Activated CD4-positive, CD25-positive, alpha-beta regulatory T cell treated with anti-CD3 and anti-CD28 coated beads, Interleukin-2, amount 50 U/mL, for 24 hours (primary cell): ENCODE data around the gene BLOC1S4.

Experiments
- ATAC-seq, 2 donors: fragments of 150-1000 bp; cut with Tn5 transposase; one replicate each; pipeline ENCODE4 v1.10.0; 2021; ENCODE audit warnings: mild to moderate bottlenecking in 1 of 2, moderate library complexity in 1 of 2

The BLOC1S4 gene

GRCh38 chr4:6692806-6693205, 23.2 kb upstream of the BLOC1S4 start:
- ATAC-seq = no peak

DNA sequence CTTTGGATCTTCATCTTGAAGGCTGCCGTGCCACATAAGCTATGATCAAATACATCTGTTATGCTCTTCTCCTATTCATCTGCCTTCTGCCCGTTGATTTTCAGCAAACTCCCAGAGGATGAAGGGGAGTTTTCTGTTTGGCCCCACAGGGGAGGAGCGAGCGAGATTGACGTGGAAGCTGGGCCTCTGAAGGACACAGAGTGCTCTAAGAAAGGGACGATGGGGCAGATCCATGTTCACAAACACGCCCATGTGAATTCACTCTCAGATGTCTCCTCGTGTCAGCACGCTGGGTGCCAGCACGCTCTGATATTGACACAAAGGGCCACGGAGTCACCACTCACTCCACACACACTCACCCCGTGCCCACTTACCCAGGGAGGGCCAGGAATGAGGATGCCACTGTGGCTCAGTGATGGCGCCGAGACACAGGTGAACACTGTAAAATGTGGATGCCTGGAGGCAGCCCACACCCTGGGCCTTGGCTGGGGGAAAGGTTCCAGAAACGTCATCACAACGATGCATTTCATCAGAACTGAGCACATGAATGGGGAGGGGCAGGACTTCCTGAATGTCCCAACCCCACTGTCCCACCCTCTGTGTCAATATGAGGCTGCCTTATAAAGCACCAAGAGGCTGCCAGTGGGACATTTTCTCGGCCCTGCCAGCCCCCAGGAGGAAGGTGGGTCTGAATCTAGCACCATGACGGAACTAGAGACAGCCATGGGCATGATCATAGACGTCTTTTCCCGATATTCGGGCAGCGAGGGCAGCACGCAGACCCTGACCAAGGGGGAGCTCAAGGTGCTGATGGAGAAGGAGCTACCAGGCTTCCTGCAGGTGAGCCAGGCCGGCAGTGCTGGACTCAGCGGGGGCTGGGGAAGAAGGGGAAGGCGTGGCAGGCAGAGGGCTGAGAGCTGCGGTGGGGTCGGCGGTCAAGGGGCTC, 22.5 kb upstream of the BLOC1S4 start, which contains the start of gene S100P:
S100P (plus strand) TSS at position 648 of the 946 bp plus-strand sequence; CDS start at position 703, 55 bp downstream.
- no peak for ATAC-seq

GRCh38 chr4:6694177-6694901, 21.6 kb upstream of the BLOC1S4 start:
- ATAC-seq = no peak

DNA sequence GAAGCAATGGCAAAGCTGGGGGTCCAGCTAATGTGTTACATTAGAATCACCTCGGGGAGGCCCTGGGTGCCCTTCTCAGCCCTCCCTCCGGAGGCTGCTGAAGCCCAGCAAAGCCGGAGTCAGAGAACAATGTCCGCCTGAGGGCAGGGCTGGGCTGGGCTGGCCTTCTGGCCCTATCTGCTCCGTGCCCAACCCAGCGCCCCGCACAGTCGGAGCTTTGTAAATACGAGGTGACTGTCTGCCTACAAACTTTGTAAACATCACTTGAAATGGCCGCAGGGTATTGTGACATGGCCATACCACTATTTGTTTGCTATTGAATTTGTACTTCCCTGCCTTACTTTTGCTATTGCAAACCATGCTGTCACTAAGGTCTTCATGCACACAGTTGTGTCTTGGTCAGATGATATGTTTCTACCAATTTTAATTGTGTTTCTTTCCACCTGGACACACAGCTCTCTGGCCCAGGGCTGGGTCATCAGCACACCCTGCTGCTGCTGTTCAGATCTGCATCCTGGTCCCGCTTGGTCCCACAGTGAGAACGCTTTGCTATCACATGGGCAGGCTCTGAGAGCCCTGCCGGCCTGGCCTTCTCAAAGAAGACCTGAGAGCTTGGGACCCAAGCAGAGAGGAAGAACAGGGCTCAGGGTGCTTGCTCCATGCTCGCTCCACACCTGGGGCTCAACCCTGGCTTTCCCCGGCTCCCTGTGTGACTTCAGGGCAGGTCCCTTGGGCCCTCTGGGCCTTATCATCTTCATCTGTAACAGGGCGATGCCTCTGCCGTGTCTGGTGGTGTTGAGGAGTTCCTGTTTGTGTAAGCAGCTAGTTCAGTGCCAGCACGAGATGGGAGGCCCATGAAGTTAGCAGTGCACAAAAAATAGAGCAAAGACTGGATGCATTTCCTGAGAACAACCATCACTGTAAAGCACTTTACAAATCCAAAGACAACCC, 20.0 kb upstream of the BLOC1S4 start:
- ATAC-seq = peak; percentile 64 to 68

DNA sequence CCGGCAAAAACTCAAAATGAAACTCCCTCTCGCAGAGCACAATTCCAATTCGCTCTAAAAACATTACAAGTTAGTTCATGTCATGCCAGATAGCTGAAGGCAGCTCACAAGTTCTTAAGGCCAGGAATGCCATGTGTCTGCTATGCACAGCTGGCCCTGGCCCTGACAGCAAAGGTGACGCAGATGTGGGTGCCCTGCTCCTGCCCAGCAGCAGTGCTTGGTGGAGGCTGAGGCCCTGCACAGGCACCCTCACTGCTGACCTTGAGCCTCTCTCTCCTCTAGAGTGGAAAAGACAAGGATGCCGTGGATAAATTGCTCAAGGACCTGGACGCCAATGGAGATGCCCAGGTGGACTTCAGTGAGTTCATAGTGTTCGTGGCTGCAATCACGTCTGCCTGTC, 19.4 kb upstream of the BLOC1S4 start:
- peak; percentile 54 to 59 for ATAC-seq

DNA sequence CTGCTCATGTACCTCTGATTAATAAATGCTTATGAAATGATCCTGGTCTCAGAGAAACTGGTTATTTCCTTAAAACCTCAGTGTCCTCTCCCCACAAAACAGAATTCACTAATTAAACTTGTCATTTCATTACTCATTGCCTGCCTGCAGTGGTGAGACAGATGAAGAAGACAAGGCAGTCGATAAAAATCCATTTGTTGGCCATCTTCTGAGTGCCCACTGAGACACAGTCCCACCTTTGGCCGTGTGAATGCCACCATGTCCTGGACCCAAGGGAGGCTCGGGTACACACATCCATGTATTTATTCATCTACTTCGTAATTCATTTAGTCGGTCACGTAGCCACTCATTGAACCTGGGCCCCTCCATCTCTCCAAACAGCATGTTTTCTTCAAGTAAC, 18.8 kb upstream of the BLOC1S4 start:
- ATAC-seq = no peak

GRCh38 chr4:6699388-6699787, 16.6 kb upstream of the BLOC1S4 start:
- ATAC-seq = no peak

- ATAC-seq = no peak
Observed at GRCh38 chr4:6699903-6700302, 16.1 kb upstream of the BLOC1S4 start.

DNA sequence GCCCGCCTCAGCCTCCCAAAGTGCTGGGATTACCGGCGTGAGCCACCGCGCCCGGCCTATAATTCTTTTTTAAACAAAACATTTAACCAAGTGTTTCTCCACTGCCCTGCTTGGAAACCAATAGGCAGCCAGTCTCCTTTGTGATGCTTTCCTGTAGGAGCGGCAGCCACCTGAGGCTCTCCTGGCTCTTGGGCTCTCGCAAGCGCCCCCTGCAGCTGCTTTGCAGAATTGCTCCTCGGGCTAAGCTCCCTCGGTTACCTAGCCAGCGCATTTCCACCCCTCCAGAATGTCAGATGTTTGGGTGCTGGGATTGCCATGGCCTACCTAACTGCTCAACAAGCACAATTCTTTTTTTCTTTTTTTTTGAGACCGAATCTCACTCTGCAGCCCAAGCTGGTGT, 14.6 kb upstream of the BLOC1S4 start:
- no peak for ATAC-seq

DNA sequence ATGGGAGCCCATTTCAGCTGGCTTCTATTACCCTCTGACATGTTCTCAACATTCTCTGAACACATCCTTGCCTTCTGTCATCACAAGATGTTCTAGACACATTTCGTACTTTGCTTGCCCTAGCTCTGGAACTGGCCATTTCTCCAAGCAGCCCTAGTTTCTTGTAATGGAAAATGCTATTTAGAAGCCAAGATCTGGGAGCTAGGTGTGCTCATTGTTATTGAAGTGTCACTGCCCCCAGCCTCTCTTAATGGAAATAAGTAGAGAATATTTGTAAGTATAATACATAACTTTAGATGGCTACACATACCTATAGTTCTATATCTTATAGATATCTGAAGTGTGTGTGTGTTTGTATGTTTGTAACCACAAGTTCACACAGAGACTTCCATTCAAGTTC, 13.2 kb upstream of the BLOC1S4 start:
- ATAC-seq = no peak

DNA sequence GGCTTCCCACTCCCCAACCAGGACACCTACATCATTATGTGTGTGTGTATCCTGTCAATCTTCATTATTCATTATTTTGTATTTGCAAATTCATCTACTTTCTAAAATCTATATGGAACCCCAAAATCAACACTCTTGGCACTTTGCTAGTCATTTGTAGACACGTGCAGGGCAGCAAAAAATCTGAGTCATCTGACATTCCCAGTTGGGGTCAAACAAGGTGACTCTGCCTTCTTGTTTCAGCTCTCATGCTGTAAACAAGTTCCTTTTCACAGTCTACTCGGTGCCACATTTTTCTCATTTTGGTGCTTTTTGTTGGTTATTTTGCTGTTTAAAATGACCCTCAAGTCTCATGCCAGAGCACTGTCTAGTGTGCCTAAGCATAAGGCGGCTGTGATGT, 12.2 kb upstream of the BLOC1S4 start:
- peak in 1 of 2 donors; percentile 42 for ATAC-seq

DNA sequence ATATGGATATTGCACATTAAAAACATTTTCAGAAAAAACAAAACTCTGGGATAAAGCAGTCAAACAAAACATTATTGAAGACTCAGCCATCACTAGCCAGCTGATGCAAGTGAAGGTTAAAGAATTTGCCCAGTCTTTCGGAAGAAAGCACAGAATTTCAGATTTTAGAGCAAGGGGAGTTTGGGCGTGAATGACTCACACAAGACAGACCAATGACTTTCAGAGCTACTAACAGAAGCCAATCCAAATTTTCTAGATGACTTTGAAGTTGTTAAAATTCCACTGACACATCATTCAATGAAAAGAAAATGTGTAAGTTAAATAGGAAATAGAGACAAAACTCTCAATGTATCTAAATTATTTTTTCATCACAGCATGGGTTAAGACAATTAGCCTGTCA, 10.3 kb upstream of the BLOC1S4 start:
- ATAC-seq = peak; percentile 19 to 33

DNA sequence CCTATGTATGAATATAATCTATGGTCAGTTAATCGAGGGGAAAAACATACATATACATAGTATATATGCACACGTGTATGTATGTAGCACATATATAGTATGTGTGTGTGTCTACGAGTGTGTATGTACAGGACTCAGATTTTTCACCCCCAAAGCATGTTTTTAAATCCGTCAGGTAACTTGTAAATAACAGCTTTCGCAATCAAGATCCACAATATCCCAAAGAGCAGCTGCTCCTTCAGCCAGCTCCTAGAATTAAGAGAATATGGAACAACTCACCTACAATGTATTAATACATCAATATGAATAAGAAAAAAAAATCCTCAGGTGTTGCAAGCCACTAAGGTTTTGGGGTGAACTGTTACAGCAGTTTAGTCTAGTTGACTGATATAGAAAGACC, 9.8 kb upstream of the BLOC1S4 start:
- no peak for ATAC-seq

DNA sequence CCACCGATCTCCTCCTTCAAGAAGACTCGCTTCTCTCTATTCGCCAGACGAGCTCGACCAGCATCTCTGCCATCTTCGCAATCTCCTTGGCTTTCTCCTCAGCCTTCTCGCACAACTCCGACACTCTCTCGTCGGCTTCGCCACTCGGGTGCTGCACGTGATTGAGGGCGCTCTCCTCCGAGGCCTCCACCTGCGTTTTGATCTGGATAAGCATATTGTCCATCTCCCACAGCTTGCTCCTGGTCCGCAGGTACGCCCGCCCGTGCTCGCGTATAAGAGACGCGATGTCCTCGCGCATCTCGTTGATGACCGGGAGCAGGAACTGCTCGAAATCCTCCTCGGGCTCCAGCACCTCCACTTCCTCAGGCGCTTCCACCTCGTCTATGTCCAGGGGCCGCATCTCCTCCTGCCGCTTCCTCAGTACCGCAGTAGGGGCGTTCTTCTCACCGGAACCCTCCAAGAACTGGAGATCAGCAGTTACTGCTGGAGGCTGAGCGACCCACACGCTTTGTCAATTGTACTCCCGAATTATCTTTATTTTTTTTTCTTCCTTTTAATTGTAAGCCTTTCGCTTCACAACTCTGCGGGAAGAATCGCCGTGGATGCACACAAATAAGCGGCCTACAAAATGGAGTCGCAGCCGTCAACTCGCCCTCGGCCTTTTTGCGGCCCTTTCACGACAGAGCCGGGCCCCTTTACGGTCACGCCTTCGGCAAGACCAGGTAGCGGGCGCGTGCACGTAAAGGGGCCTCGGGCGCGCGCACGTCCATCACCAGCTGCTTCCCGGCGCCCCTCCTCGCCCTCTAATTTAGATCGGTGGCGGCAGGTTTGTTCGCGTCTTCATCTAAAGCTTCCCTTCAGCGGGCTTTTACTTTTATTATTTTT, 6.5 kb upstream of the BLOC1S4 start, which contains the start of gene MRFAP1L1:
MRFAP1L1 (minus strand) TSS at position 636 of the 885 bp plus-strand sequence; CDS start at position 400, 236 bp downstream.
- peak; percentile 71 to 74 for ATAC-seq

DNA sequence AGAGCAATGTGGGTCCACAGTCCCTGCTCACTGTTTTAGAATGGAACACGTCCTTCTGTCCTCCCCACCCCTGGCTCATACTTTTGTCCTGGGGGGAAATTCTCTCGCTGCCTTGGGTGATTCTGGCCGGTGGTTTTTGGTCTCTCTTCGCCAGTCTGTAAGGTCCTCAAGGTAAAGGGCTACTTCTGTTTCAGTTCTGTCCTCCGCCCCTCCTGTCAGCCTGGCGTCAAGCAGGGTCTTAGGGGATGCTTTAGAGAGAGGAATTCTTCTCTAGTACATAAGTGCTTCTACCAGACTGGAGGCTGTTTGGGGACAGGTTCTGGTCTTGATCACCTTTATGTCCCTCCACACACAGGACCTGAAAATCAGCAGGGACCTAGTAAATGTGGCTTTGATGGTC, 5.7 kb upstream of the BLOC1S4 start:
- ATAC-seq = no peak

DNA sequence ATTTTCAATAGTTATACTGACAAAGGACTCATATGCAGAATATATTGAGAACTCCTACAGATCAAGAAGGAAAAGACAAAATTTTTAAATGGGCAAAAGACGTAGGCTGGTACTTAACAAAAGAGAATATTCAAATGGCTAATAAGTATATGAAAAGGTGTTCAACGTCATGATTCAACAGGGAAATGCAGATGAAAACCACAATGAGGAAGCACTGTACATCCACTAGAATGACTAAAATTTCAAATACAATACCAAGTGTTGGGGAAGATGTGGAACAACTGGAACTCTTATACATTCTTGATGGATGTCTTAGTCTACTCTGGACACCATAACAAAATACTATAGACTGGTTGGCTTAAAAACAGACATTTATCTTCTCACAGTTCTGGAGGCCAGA, 5.0 kb upstream of the BLOC1S4 start:
- no peak for ATAC-seq

DNA sequence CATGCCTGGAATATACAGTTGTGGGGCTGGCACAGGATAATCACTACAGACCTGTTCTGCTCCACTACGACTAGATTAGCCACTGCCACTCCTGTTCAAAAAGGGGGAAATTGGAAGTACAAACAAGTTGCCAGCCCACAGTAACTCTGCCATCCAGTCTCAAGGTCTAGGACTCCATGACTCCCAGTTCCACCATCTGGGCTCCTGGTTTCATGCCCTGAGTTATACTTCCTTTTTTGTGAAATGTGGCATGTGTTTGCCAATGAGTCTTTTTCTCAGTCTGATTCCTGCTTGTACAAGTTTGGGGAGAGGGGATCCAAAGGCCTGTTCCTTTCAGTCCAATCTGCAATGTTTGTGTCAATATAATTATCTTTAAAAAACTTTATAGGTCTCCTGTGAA, 1.0 kb upstream of the BLOC1S4 start:
- no peak for ATAC-seq

DNA sequence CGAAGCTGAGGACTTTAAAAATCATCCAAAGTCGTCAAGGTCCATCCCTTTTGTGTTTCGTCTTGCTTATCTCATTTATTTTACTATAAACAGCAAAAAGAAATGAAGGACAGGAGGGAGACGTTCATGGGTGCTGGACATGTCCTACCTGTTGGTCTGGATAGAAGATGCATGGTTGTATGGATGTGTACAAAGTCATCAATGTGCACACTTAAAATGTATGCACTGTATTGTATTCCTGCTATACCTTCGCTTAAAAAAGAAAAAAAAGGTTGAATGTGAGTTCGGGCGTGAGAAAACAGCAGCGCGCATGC, 313 bp upstream of the BLOC1S4 start:
- no peak for ATAC-seq

GRCh38 chr4:6716958-6717655, 1.1 kb downstream of the BLOC1S4 start:
- no peak for ATAC-seq

GRCh38 chr4:6718932-6719610, 3.1 kb downstream of the BLOC1S4 start:
- no peak for ATAC-seq
